Sigmoid colon (tissue), 4 donors: ENCODE results near the gene CX3CL1.

Experiments used
- CTCF ChIP-seq, 4 experiments: fragments of 450-650 bp in 3 of 4; fragments of 200-600 bp in 1 of 4; IDR thresholded peaks; one replicate each; pipeline ENCODE4 v1.5.1; 2016 to 2019; ENCODE audit warnings: antibody characterized with exemption in 4 of 4, mild to moderate bottlenecking in 3 of 4, moderate library complexity in 2 of 4
- EP300 ChIP-seq, 4 donors: sonication (generic); formaldehyde crosslinking; IDR thresholded peaks; one replicate each; pipeline ENCODE4 v1.6.1; 2017; ENCODE audit warnings: antibody characterized with exemption in 4 of 4
- POLR2A ChIP-seq, 2 donors: fragments of 450-650 bp; IDR thresholded peaks; one replicate each; pipeline ENCODE4 v1.6.1; 2016; ENCODE audit warnings: antibody characterized with exemption in 2 of 2, mild to moderate bottlenecking in 2 of 2, moderate library complexity in 2 of 2
- POLR2AphosphoS5 ChIP-seq, 4 donors: sonication (generic); formaldehyde crosslinking; IDR thresholded peaks; one replicate each; pipeline ENCODE4 v1.6.1; 2017; ENCODE audit warnings: antibody characterized with exemption in 4 of 4

- no peak for TF ChIP-seq CTCF (IDR thresholded peaks at IDR 0.05)
- no peak for TF ChIP-seq POLR2AphosphoS5 (IDR thresholded peaks at IDR 0.05)
- TF ChIP-seq POLR2A (IDR thresholded peaks at IDR 0.05) = no peak
- TF ChIP-seq EP300 (IDR thresholded peaks at IDR 0.05) = no peak
Observed at GRCh38 chr16:57356547-57356946, 15.7 kb upstream of the CX3CL1 start.
